Fibroblast of the aortic adventitia (primary cell): ENCODE data around the gene IGSF9B. TPM values are rescaled to one million over a fixed set of nuclear protein-coding genes. Genes with fewer than 3 reads are reported as not detected.

Experiments used
- DNase-seq: peaks from one replicate; pipeline ENCODE4 v3.0.0-alpha.2; 2010; ENCODE audit warnings: low read depth
- H3K4me3 ChIP-seq: 2 replicates; pipeline ENCODE4 v1.5.1; 2011; ENCODE audit warnings: low read depth, mild to moderate bottlenecking, control low read depth, low read length, moderate library complexity
- total RNA-seq: library from RNA; depleted of rRNA; stranded (reverse); fragments of >200 nt; gene quantifications from 2 replicates; pipeline ENCODE4 v1.2.3, GENCODE V29; 2012; ENCODE audit warnings: low replicate concordance
- TF ChIP-seq, protein P1 (sequence below): IDR thresholded peaks from 2 replicates; pipeline ENCODE4 v1.5.1; 2011; ENCODE audit warnings: mild to moderate bottlenecking, low read length, control low read depth, inconsistent platforms; ENCODE audit not compliant: insufficient read depth

IGSF9B gene
- total RNA-seq, 1 donor: 3.2 TPM

GRCh38 chr11:133895061-133895479 is 61.7 kb downstream of the IGSF9B start:
- TF ChIP-seq, protein P1, sequence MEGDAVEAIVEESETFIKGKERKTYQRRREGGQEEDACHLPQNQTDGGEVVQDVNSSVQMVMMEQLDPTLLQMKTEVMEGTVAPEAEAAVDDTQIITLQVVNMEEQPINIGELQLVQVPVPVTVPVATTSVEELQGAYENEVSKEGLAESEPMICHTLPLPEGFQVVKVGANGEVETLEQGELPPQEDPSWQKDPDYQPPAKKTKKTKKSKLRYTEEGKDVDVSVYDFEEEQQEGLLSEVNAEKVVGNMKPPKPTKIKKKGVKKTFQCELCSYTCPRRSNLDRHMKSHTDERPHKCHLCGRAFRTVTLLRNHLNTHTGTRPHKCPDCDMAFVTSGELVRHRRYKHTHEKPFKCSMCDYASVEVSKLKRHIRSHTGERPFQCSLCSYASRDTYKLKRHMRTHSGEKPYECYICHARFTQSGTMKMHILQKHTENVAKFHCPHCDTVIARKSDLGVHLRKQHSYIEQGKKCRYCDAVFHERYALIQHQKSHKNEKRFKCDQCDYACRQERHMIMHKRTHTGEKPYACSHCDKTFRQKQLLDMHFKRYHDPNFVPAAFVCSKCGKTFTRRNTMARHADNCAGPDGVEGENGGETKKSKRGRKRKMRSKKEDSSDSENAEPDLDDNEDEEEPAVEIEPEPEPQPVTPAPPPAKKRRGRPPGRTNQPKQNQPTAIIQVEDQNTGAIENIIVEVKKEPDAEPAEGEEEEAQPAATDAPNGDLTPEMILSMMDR: no peak
- H3K4me3 ChIP-seq: no peak overlapping the region
- no peak for DNase-seq

DNA sequence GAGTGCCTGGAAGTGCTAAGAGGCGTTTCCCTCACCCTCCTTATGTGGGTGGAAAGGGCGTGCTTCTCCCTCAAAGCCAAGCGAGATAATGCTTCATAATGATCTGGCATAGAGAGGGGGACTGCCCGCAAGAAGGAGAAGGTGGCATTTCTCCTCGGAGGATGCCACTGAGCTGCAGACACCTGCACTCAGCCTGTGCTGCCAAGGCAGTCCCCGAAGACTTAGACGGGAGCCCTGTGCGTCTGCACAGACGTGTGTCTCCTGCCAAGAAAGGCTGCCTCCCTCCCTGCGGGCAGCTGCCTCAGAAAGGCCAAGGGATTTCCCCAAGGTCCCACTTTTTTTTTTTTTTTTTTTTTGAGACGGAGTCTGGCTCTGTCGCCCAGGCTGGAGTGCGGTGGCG is 63.4 kb downstream of the IGSF9B start:
- DNase-seq: no peak
- H3K4me3 ChIP-seq: no peak overlapping the region
- TF ChIP-seq, protein P1: no peak

DNA sequence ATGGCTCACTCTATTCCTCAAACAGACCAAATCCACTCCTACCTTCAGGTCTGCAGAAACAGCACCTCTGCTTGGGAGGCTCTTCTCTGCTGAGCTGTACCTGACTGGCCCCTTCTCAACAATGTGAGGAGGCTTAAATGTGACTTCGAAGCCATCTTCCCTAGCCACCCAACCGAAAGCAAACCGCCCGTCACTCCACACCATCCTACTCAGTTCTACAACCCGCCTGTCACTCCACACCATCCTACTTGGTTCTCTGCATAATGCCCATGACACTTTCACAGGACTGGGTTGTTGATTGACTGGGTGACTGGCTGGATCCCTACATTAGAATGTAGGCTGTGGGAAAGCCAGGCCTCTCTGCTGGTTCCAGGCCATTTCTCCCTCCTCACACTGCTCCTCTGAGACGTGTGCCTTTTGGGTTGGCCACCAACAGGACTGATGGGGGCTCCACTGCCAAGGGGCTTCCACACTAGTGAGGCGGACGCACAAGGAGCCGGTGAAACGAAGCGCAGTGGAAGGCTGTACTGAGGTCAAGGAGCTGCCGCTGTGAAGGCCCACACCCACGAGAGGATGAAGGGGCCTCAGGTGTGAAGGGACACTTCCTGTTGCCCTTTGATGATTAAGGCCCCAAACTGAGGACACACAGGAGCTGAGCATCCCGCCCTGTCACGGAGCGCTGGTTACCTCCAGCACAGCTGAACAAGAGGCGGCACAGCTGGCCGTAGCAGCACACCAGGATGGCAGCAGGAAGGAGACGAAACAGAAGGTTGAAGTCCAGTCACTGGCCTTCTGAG is 64.0 kb downstream of the IGSF9B start:
- H3K4me3 ChIP-seq: no peak overlapping the region
- TF ChIP-seq, protein P1: no peak
- DNase-seq: no peak

DNA sequence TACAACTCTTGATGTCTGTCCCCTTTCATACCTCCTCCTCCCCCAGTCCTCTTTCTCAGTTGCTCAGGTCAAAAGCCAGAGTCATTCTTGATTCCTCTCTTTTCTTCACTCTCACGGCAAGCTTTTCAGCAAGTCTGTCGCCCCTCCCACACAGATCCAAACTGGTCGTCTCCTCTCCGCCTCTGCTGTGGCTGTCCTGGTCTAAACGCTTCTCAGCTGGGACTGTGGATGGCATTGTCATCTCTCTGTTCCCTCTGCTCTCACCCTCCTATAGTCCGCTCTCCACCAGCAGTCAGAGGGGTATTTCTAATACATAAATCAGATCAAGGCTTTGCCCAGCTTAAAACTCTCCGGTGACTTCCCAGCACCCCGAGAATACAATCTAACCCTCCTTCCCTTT is 64.6 kb downstream of the IGSF9B start:
- H3K4me3 ChIP-seq: no peak overlapping the region
- TF ChIP-seq, protein P1: no peak
- no peak for DNase-seq

DNA sequence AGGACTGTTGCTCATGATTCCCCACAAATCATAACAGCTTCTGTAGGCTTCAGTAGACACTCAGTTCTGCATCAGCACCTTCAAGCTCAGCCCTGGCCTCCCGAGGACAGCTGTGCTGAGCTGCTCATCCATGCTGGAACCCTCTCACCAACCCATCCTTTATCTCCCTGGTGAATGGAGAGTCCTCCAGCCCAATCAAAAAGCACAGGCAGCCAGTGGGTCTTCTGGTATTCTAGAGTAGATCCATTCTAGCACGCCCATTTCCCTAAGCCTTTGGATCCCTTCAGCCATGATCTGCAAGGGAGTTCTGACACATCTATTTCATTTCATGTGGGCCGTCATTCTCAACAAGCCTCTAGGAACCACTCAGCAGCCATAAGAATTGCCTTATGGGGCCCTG is 66.9 kb downstream of the IGSF9B start:
- no peak overlapping the region for H3K4me3 ChIP-seq
- TF ChIP-seq, protein P1: no peak
- no peak for DNase-seq

DNA sequence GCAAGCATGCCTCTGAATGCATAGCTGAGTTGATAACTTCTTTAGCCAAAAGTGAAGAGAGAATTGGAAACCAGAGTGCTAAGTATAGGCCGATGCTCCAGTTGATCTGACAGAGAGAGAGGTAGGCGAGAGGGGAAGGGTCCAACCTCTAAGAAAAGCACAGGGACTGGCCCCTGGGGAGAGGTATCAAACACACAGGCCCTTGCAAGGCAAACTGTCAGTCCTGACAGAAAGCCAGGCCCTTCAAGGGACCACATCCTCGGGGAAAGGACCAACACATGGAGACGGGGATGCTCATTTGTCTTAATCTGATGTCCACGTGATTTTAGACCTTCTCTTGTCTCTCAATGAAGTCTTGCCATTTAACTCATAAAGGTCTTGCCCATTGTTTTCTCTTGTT is 67.6 kb downstream of the IGSF9B start:
- no peak overlapping the region for H3K4me3 ChIP-seq
- TF ChIP-seq, protein P1: no peak
- no peak for DNase-seq
